Body of pancreas (tissue), 4 donors: ENCODE data around the gene RABAC1.

Experiments used
- POLR2A ChIP-seq, 3 donors: fragments of 450-650 bp; IDR thresholded peaks; one replicate each; pipeline ENCODE4 v1.6.1; 2016; ENCODE audit warnings: antibody characterized with exemption in 3 of 3, mild to moderate bottlenecking in 2 of 3
- TF ChIP-seq, protein P1 (sequence below), 7 experiments: fragments of 450-650 bp in 4 of 7; fragments of 200-600 bp in 3 of 7; sonication (generic) in 3 of 7; IDR thresholded peaks; one replicate each; pipeline ENCODE4 v1.5.1; 2016 to 2019; ENCODE audit warnings: antibody characterized with exemption in 7 of 7

DNA sequence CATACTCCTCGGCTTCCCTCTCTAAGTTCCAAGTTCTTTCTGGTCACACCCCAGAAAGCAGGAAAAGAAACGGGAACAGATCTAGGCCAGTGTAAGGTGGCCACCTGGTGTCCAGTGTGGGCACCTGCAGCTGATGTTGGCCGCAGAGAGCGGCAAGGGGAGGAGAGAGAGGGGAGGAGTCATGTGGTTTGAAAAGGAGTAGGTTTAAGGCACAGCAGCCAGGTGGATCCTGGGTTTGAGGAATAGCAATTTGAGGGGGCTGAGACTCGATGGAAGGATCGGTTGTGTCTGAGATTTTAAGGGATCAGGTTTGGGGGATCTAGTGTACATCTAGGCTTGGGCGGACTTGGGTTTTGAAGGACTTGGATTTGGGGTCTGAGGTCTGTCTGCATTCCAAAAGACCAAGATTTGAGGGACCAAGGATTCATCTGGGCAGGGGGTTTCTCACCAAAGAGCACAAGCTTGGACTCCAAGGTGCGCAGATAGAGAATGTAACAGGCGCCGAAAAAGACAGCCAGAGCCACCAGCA, 1.2 kb downstream of the RABAC1 start:
- TF ChIP-seq POLR2A (IDR thresholded peaks at IDR 0.05) = no peak
- TF ChIP-seq, protein P1, sequence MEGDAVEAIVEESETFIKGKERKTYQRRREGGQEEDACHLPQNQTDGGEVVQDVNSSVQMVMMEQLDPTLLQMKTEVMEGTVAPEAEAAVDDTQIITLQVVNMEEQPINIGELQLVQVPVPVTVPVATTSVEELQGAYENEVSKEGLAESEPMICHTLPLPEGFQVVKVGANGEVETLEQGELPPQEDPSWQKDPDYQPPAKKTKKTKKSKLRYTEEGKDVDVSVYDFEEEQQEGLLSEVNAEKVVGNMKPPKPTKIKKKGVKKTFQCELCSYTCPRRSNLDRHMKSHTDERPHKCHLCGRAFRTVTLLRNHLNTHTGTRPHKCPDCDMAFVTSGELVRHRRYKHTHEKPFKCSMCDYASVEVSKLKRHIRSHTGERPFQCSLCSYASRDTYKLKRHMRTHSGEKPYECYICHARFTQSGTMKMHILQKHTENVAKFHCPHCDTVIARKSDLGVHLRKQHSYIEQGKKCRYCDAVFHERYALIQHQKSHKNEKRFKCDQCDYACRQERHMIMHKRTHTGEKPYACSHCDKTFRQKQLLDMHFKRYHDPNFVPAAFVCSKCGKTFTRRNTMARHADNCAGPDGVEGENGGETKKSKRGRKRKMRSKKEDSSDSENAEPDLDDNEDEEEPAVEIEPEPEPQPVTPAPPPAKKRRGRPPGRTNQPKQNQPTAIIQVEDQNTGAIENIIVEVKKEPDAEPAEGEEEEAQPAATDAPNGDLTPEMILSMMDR (IDR thresholded peaks at IDR 0.05) = peak; percentile 81 to 98 (median 96)
